HG03520 (cell line): ENCODE measurements around the gene C11orf68.

Experiments
- ATAC-seq: cut with Tn5 transposase; IDR thresholded peaks from one replicate; pipeline ENCODE4 v1.9.1; 2021; ENCODE audit warnings: mild to moderate bottlenecking, moderate library complexity; ENCODE audit not compliant: unreplicated experiment

The C11orf68 gene

GRCh38 chr11:65891219-65892136 lies 27.4 kb downstream of the C11orf68 start:
- ATAC-seq, result no peak

- peak; percentile 38 for ATAC-seq
Observed at GRCh38 chr11:65890324-65891218, 28.3 kb downstream of the C11orf68 start, which contains the start of gene CCDC85B. TSS of gene CCDC85B (plus strand) at chr11:65890673. CDS start at chr11:65890784, 111 bp downstream.

GRCh38 chr11:65888163-65888814 lies 30.6 kb downstream of the C11orf68 start, which contains the start of gene FIBP:
TSS of gene FIBP (minus strand) at chr11:65888471. CDS start at chr11:65888418, 53 bp downstream.
- ATAC-seq, result peak; percentile 42

DNA sequence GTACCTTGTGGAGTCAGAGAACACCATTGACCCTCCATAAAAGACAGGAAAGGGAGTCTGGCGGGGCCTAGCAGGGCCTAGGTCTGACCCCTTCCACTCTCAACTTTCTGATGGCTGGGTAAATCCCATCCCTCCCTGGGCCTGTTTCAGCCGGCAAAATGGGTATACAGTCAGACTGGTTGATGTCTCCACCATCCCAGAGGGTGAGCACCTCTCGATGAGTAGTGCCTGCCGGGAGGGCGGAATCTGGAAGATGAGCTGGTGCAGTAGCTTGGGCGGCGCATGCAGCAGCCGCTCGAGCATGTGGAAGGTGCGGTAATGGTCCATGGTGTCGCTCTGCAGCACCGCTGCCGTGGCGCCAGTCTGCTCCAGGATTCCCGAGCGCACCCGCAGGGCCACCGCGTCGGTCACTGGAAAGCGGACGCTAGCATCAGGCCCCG lies 31.1 kb downstream of the C11orf68 start:
- peak; percentile 2 for ATAC-seq

DNA sequence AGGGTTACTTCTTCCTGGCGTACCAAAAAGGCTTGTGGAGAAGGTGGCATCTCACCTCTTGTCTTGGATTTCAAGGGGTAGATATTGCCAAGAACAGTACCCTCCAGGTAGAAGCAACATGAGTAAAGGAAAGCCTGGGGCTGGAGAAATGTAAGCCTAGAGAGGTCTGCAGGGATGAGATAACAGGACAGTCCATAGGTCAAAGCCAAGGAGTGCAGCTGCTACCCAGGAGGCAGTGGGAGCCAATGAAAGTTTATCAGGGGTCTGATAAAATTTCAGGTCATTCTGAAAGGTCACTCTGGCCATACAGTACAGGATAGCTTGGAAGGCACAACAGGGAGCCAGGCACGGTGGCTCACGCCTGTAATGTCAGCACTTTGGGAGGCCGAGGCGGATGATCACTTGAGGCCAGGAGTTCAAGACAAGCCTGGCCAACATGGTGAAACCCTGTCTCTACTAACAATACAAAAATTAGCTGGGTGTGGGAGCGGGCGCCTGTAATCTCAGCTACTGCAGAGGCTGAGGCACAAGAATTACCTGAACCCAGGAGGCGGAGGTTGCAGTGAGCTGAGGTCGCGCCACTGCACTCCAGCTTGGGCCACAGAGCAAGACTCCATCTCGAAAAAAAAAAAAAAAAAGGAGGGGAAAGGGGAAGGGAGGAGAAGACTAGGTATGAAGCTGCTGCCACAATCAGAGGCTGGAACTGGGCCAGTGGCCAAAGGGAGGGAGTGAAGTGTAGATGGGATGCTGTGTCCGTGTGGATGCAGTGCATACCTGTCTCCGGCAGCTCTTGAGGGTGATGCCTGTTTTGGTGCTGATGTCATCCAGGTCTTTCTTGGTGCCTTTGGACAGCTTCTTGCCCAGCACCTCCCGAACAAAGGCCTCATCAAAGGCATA lies 31.8 kb downstream of the C11orf68 start:
- ATAC-seq, result no peak

GRCh38 chr11:65885808-65886536 lies 32.9 kb downstream of the C11orf68 start:
- no peak for ATAC-seq

- ATAC-seq, result no peak
Observed at GRCh38 chr11:65885231-65885630, 33.6 kb downstream of the C11orf68 start.

GRCh38 chr11:65884716-65885092 lies 34.2 kb downstream of the C11orf68 start:
- no peak for ATAC-seq

DNA sequence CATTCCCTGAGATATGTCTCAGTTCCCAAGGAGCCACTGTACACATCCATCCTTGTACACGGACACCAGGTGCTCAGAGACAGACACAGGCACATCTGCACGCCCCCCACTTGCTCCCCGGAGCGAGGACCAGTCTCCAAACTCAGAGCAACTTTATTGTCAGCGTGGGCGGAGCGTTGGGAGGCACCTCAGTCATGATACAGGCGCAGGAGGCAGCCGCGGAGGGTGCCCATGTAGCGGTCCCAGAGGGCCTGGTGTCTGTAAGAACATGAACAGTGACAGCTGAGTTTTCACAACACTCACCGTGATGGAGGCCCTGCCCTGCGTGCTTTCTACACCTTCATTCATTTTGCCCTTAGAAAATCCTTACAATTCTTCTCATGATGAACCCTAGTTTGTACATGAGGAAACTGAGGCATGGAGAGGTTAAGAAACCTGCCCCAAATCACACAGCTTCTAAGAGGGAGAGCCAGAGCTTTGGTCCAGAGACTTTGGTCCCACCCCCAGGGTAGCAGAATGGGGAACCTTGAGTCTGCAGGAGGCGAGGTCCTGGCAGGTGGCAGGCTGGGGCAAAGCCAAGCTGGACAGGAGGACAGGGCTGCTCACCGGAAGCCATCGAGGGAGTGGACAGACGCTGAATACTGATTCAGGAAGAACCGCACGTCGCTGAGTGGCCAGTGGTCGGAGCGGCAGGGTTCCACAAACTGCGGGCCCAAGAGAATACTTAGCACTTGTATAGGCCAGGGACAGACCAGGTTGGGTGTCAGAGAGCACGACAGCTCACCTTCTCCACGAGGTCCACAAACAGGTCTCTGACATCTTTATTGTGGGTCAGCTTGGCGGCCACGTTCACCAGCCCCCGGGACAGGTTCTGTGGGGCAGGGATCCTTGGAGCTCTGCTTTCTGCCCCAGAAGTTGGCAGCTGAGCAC lies 34.8 kb downstream of the C11orf68 start:
- no peak for ATAC-seq

DNA sequence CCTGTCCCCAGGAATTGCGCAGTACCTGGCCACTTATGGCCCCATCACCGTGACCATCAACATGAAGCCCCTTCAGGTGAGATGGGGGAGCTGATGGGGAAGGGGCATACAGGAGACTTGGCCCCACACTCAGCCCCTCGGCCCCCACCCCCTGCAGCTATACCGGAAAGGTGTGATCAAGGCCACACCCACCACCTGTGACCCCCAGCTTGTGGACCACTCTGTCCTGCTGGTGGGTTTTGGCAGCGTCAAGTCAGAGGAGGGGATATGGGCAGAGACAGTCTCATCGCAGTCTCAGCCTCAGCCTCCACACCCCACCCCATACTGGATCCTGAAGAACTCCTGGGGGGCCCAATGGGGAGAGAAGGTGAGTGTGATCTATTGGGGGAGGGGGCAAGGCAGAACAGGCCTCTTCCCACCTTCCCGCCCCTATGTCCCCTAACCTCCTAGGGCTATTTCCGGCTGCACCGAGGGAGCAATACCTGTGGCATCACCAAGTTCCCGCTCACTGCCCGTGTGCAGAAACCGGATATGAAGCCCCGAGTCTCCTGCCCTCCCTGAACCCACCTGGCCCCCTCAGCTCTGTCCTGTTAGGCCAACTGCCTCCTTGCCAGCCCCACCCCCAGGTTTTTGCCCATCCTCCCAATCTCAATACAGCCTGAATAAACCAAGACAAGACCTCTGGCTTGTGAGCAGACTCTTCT lies 35.7 kb downstream of the C11orf68 start:
- no peak for ATAC-seq

GRCh38 chr11:65882120-65883057 lies 36.5 kb downstream of the C11orf68 start:
- no peak for ATAC-seq

DNA sequence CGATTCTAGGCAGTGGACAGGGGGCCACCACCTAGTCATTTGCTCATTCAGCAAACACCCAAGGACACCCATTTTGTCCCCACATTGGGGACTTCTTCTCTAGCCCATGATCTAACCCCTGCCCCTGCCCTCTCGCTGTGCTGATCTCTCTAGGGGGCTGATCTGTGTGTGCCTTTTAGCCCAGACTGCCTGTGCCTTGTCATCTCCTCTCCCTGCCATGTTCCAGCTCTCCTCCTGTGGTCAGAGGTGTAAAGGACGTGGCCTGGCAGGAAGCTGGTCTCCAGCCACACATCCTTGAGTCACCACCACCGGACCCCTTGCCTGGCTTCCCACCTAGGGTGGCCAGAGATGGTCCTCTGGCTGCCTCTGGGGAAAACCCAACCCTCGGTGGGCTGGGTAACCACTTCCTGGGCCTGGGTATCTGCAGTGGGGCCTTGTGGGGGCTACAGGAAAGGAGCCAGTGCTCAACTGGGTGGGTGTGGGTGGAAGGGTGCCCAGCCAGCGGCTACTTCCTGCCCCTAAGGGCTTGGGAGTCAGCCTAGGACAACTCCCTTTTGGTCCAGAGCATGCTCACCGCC lies 37.9 kb downstream of the C11orf68 start:
- ATAC-seq, result no peak

- no peak for ATAC-seq
Observed at GRCh38 chr11:65880027-65880426, 38.8 kb downstream of the C11orf68 start.

- ATAC-seq, result no peak
Observed at GRCh38 chr11:65879617-65880016, 39.2 kb downstream of the C11orf68 start, which contains the start of gene CTSW. TSS of gene CTSW (plus strand) at chr11:65879837. CDS start at chr11:65879855, 18 bp downstream.

GRCh38 chr11:65873318-65874156 lies 45.3 kb downstream of the C11orf68 start:
- peak; percentile 82 for ATAC-seq
